HG02938 (cell line): ENCODE measurements around the gene CHRNE.
"Not testable (repeated sequence)": the region's sequence is repeated elsewhere in the genome, so short reads cannot be mapped to it uniquely, and the experiment has no call there.

Experiments
- ATAC-seq: cut with Tn5 transposase; IDR thresholded peaks from one replicate; pipeline ENCODE4 v1.9.1; 2021; ENCODE audit warnings: mild to moderate bottlenecking, moderate library complexity; ENCODE audit not compliant: unreplicated experiment

CHRNE gene

GRCh38 chr17:4891411-4892410 is 11.2 kb downstream of the CHRNE start:
- no peak for ATAC-seq

- ATAC-seq, result no peak
These were observed 15.3 kb downstream of the CHRNE start for GRCh38 chr17:4887581-4887980.

- no peak for ATAC-seq
These were observed 16.1 kb downstream of the CHRNE start for GRCh38 chr17:4886830-4887229.

- ATAC-seq, result no peak
These were observed 18.4 kb downstream of the CHRNE start for GRCh38 chr17:4884489-4884888.

- no peak for ATAC-seq
These were observed 20.9 kb downstream of the CHRNE start for GRCh38 chr17:4881761-4882555.

- no peak for ATAC-seq
These were observed 22.0 kb downstream of the CHRNE start for GRCh38 chr17:4880857-4881256.

GRCh38 chr17:4879601-4880000 is 23.3 kb downstream of the CHRNE start:
- ATAC-seq, result no peak

- no peak for ATAC-seq
These were observed 25.8 kb downstream of the CHRNE start for GRCh38 chr17:4877089-4877488.

GRCh38 chr17:4872786-4873185 is 30.1 kb downstream of the CHRNE start:
- no peak for ATAC-seq

GRCh38 chr17:4870855-4871254 is 32.0 kb downstream of the CHRNE start:
- ATAC-seq, result no peak

GRCh38 chr17:4869058-4869998 is 33.6 kb downstream of the CHRNE start:
- not testable (repeated sequence) for ATAC-seq

GRCh38 chr17:4867535-4867934 is 35.4 kb downstream of the CHRNE start:
- not testable (repeated sequence) for ATAC-seq

- no peak for ATAC-seq
These were observed 39.6 kb downstream of the CHRNE start for GRCh38 chr17:4863321-4863720.

- no peak for ATAC-seq
These were observed 40.2 kb downstream of the CHRNE start for GRCh38 chr17:4862720-4863119.

GRCh38 chr17:4861052-4861451 is 41.8 kb downstream of the CHRNE start:
- ATAC-seq, result no peak

- no peak for ATAC-seq
These were observed 42.2 kb downstream of the CHRNE start for GRCh38 chr17:4860651-4861050.

GRCh38 chr17:4859816-4860625 is 42.9 kb downstream of the CHRNE start:
- ATAC-seq, result no peak

GRCh38 chr17:4858882-4859260 is 44.0 kb downstream of the CHRNE start:
- no peak for ATAC-seq

GRCh38 chr17:4858068-4858881 is 44.6 kb downstream of the CHRNE start:
- ATAC-seq, result no peak
